CD4-positive, alpha-beta T cell treated with Interleukin-12 subunit alpha and Interleukin-12 subunit beta, for 1 hour (primary cell): ENCODE data around the gene PRR36.
A peak's percentile ranks its signal among the peaks of the same experiment; 100 is the strongest.
"Not testable (repeated sequence)": the region's sequence is repeated elsewhere in the genome, so short reads cannot be mapped to it uniquely, and the experiment has no call there.

Experiments
- DNase-seq: peaks from one replicate; pipeline ENCODE4 v3.0.0-alpha.2; 2020

The PRR36 gene

GRCh38 chr19:7897292-7897691 lies 23.1 kb upstream of the PRR36 start:
- no peak for DNase-seq

DNA sequence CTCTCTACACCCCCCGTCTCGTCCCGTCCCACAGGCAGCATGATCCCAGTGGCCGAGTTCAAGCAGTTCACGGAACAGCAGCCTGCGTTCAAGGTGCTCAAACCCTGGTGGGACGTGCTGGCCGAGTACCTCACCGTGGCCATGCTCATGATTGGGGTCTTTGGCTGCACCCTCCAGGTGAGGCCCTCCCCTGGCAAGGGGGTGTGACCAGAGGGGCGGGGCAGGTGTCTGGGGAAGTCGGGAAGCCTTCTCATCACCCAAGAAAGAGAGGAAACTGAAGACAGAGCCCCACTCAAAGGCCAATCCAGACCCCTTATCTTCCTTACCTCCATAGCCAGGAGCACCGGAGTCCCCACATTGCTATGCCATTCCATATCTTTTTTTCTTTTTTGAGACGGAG lies 21.4 kb upstream of the PRR36 start:
- DNase-seq: no peak

DNA sequence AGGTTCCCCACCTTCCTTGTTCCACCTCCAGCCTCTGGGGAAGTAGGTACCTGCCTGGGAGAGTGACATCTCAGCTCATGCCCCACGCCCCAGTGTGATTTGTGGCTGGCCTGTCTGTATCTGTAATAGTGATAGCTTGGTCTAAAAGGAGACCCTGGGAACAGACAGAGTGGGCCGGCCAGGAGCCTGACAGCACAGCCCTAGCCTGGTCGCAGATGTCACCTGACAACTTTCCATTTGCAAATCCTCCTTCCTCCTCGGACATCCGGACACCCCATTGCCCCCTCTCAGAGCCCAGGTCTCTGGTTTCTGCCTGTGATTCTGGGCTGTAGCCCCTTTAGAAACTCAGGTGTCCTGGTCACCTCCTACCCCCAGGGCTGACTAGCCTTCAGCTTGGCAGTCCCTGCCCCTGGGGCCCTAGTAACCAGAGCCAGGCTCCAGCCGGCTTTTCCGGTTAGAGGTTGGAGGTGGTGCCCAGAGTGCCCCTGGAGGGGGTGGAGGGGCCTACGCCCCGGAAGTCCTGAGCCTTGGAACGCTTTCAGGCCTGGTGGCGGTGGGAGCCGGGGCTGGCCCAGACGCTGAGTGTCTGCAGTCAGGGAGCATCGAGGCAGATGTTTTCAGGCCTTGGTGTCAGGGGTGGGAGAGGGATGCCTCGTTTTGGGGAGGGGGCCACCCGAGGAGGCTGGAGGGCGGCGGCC lies 20.6 kb upstream of the PRR36 start:
- no peak for DNase-seq

GRCh38 chr19:7893362-7894101 lies 19.3 kb upstream of the PRR36 start:
- DNase-seq: not testable (repeated sequence)

GRCh38 chr19:7888826-7889217 lies 14.6 kb upstream of the PRR36 start:
- DNase-seq: no peak

GRCh38 chr19:7888145-7888825 lies 14.1 kb upstream of the PRR36 start, which contains the start of gene LRRC8E:
LRRC8E (plus strand) TSS chr19:7888510; CDS start chr19:7895604, 7,094 bp downstream.
- DNase-seq: no peak

DNA sequence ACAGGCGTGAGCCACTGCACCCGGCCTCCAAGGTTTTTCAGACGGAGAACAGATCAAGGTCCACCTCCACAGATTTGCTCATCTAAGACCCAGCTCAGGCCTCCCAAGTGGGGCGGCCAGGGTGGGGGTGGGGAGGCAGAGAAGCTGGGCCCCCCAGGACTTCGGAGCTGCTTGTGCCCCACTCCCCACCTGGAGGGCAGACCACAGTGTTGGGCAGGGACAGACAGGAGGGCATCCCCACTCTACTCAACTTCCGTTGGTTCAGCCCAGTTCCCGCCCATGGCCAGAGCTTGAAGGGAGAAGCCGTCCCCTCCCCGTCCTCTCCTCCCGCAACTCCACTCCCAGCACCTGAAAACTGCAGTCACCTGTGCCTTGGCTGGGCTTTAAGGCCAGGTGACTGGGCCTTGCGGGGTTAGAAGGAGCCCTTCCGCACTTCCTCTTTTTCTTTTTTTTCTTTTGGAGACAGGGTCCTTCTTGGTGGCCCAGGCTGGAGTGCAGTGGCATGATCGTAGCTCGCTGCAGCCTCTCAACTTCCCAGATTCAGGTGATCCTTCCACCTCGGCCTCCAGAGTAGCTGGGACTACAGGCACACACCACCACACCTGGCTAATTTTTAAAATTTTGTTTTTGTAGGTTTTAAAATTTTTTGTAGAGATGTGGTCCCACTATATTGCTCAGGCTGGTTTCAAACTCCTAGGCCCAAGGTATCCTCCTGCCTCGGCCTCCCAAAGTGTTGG lies 13.4 kb upstream of the PRR36 start:
- no peak for DNase-seq

GRCh38 chr19:7885818-7886217 lies 11.6 kb upstream of the PRR36 start:
- no peak for DNase-seq

DNA sequence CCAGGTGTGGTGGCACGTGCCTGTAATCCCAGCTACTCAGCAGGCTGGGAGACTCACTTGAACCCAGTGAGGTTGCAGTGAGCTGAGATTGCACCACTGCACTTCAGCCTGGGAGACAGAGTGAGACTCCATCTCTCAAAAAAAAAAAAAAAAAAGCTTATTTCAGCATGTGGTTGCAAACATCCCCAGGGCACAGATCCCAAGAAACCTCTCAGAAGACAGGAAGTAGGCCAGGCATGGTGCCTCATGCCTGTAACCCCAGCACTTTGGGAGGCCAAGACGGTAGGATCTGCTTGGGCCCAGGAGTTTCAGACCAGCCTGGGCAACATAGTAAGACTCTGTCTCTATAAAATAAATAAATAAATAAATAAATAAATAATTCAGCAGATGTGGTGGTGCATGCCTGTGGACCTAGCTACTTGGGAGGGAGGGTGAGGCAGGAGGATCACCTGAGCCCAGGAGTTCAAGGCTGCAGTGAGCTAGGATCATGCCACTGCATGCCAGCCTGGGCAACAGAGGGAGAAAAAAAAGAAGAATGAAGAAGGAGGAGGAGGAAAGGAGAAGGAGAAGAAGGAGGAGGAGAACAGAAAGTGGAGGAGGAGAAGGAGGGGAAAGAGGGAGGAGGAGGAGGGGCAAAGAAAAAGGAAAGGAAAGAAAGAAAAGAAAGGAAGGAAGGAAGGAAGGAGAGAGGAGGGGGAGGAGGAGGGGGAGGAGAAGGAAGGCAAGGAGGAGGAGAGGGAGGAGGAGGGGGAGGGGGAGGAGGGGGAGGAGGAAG lies 9.8 kb upstream of the PRR36 start:
- no peak for DNase-seq

GRCh38 chr19:7883105-7883504 lies 8.9 kb upstream of the PRR36 start:
- no peak for DNase-seq

DNA sequence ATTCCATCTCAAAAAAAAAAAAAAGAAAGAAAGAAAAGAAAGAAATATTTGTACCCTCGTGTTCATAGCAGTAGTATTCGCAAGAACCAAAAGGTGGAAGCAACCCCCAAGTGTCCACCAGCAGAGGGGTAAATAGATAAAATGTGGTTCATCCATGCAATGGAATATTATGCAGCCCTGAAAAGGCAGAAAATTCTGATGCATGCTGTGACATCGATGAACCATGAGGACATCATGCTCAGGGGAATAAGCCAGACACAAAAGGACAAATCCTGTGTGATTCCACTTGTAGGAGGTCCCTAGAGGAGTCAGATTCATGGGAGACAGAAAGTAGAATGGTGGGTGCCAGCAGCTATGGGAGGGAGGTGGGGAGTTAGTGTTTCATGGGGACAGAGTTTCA lies 7.7 kb upstream of the PRR36 start:
- no peak for DNase-seq

- no peak for DNase-seq
Measured at GRCh38 chr19:7879836-7880235, 5.6 kb upstream of the PRR36 start.

GRCh38 chr19:7879111-7879807 lies 5.1 kb upstream of the PRR36 start:
- DNase-seq: no peak

GRCh38 chr19:7877249-7877836 lies 3.2 kb upstream of the PRR36 start:
- DNase-seq: no peak

DNA sequence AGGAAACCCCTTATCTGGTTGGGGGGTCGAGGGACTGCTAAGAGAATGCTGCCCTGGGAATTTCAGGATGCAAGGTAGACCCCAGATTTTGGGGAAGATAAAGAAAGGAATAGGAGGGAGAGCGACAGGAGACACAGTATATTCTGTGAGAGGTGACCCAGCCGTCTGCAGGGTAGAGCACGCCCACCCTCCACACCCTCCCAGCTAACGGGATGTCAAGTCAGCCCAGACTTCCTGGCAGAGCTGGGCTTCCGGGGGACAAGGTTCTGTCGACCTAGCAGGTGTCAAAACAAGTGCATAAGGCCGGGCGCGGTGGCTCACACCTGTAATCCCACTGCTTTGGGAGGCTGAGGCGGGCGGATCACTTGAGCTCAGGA lies 695 bp upstream of the PRR36 start:
- DNase-seq: no peak

GRCh38 chr19:7873304-7874075 lies 700 bp downstream of the PRR36 start:
- DNase-seq: no peak

DNA sequence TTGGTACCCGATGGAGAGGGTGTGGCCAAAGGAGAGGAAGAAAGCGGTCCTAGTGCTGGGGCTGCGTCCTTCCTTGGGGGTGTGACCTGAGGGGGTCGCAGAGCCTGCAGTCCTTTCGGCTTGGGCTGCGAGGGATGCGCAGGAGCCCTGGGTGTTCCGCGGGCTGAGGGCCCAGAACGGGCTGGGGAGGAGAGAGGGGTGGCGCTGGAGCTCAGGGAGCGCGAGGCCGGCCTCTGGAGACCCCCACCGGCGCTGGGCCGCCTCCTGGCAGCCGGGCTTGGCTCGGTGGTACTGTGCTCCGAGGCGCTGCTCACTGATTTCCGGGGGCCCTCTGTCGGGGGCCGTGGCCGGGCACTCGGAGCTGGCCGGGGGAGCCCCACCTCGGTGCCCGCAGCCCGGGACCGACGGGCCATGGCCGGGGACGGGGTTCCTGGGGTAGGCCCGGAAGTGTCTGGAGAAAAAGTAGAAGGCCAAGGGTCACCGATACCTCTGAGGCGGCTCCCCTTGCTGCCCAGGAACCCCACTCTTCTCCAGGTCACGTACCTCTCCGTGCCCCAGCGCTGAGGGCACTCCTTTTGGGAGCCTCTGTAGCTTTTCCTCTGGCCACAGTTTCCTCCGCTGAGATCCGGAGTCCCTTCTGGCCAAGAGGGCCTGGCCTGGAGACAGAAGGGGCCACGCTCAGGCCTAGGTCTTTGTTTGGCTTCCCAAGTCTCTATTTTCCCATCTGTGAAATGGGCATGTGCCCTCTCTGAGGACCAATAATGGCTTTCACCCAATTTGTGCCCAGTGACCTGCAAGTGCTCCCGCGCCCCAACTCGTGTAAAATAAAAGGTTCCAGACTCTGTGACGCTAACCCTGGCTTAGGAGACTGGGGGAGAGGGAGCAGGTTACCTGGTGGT lies 1.6 kb downstream of the PRR36 start:
- DNase-seq: no peak

GRCh38 chr19:7871437-7872305 lies 2.5 kb downstream of the PRR36 start:
- peak; percentile 89 for DNase-seq
